Measurements from ENCODE around the gene L3MBTL2. TPM values are rescaled to one million over a fixed set of nuclear protein-coding genes. Genes with fewer than 3 reads are reported as not detected.

Gene L3MBTL2
- total and polyA plus RNA-seq, 2 experiments from 2014 or later, result 12.1 to 20.1 TPM

DNA sequence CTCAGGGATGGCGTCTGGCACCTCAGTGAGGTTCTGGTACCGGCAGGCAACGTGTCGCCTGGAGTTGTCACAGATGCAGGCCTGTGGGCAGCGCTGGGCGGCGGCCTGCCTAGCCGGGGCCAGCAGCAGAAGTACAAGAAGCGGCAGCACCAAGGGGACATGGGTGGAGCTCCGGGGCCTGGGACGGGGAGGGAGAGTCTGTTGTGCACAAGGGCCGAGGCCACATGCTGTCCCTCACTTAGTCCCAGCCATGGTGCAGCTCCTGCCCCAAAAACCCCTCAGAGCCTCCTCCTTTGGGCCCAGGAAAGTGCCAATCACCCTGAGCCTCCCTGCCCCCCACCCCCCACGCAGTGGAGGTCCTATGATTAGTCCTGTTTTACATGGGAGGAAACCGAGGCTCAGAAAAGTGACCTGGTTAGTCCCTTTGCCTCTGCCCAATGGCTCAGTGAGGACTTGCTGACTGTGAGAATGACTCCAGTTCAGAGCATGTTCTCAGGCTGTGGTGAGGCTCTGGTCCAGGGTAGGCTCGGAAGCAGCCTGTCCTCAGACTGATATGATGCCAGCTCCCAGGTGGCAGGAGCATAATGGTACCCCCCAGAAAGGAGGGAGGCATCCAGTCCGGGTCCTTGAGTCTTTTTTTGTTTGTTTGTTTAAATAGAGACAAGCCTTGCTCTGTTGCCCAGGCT lies 34.5 kb downstream of the L3MBTL2 start:
- H4K20me1 ChIP-seq (ENCODE audit: insufficient read depth, poor library complexity, severe bottlenecking), result no peaks in the 10 kb centered on the region
- no peaks in the 10 kb centered on the region for H3K9me3 ChIP-seq (ENCODE audit: low read depth)
- no peaks in the 10 kb centered on the region for H3K9me2 ChIP-seq (replicated peaks; ENCODE audit: insufficient read depth)
- no peak overlapping the region for H3K4me3 ChIP-seq
- 90% methylated on average over 16 of the region's 16 CpGs for WGBS (ENCODE audit: low lambda C conversion rate, missing lambda C conversion rate)
- H3K27me3 ChIP-seq, result no peaks in the 10 kb centered on the region
- H3K27ac ChIP-seq, result no peak overlapping the region
- H3K36me3 ChIP-seq (replicated peaks; ENCODE audit: insufficient read depth, low read depth), result no peaks in the 10 kb centered on the region
- DNase-seq (ENCODE audit: low spot score), result no peak
- peaks cover 4% of the 10 kb centered on the region for H3K4me1 ChIP-seq (ENCODE audit: insufficient read depth)
- no peaks in the 10 kb centered on the region for H3K79me2 ChIP-seq
- TF ChIP-seq EZH2 (IDR thresholded peaks at IDR 0.05; ENCODE audit: borderline replicate concordance), result no peak
- TF ChIP-seq EZH2phosphoT487 (IDR thresholded peaks at IDR 0.05; ENCODE audit: low read depth, severe bottlenecking, unreplicated experiment), result no peak
- TF ChIP-seq, protein P1, sequence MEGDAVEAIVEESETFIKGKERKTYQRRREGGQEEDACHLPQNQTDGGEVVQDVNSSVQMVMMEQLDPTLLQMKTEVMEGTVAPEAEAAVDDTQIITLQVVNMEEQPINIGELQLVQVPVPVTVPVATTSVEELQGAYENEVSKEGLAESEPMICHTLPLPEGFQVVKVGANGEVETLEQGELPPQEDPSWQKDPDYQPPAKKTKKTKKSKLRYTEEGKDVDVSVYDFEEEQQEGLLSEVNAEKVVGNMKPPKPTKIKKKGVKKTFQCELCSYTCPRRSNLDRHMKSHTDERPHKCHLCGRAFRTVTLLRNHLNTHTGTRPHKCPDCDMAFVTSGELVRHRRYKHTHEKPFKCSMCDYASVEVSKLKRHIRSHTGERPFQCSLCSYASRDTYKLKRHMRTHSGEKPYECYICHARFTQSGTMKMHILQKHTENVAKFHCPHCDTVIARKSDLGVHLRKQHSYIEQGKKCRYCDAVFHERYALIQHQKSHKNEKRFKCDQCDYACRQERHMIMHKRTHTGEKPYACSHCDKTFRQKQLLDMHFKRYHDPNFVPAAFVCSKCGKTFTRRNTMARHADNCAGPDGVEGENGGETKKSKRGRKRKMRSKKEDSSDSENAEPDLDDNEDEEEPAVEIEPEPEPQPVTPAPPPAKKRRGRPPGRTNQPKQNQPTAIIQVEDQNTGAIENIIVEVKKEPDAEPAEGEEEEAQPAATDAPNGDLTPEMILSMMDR (IDR thresholded peaks at IDR 0.05; ENCODE audit: poor library complexity), result no peak
- H2AFZ ChIP-seq, result no peak overlapping the region
- H3K4me2 ChIP-seq, result no peak overlapping the region

DNA sequence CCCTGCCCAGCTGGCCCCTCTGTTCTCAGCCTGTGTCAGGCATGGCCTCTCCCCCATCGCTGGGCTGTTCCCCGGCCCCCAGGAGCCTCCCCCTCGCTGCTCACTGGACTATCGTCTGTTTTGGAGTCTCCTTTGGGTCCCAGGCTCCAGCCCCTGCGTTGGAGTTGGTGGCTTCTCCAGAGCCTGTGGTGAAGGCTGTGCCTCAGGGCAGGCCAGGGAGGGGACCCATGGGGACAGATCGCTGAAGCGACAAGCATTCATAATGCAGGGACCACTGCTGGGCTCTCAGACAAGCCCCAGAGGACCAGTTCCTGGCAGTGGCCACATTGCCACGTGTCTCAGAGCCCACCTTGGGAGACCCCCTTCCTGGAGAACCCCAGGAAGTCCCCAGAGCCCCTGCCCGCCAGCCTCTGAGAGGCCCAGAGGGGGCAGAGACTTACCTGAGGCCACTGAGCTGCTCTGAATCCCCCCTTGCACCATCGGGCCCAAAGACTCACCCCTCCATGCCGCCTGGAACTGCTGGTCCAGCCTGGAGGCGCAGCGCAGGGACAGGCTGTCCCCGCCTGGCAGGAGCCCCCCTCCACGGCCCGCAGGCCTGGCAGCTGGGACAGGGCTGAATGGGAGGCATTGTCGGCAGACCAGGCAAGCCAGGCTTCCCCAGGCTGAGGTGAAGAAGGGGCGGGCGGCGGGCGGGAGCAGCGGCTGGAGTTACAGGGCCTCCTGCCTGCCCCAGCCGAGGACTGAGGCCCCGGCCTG lies 35.4 kb downstream of the L3MBTL2 start, which contains the start of gene CHADL:
TSS of gene CHADL (minus strand) at position 555 of the 756 bp plus-strand sequence. CDS start at position 505, 50 bp downstream.
- DNase-seq (ENCODE audit: low spot score), result no peak
- no peak within 1 kb of the TSS for H3K27ac ChIP-seq
- no peak within 1 kb of the TSS for H3K4me2 ChIP-seq
- WGBS (ENCODE audit: low lambda C conversion rate, missing lambda C conversion rate), result 77% methylated on average over 23 of the region's 24 CpGs
- H2AFZ ChIP-seq, result no peak within 1 kb of the TSS
- H3K4me1 ChIP-seq (ENCODE audit: insufficient read depth), result peaks cover 4% of the 10 kb centered on the region
- H3K79me2 ChIP-seq, result no peaks in the 10 kb centered on the region
- no peak within 1 kb of the TSS for H3K4me3 ChIP-seq
- no peaks in the 10 kb centered on the region for H4K20me1 ChIP-seq (ENCODE audit: insufficient read depth, poor library complexity, severe bottlenecking)
- TF ChIP-seq EZH2 (IDR thresholded peaks at IDR 0.05; ENCODE audit: borderline replicate concordance) (no peak), EZH2phosphoT487 (IDR thresholded peaks at IDR 0.05; ENCODE audit: low read depth, severe bottlenecking, unreplicated experiment) (no peak)
- TF ChIP-seq, protein P1 (IDR thresholded peaks at IDR 0.05; ENCODE audit: poor library complexity), result no peak
- H3K9me2 ChIP-seq (replicated peaks; ENCODE audit: insufficient read depth), result no peaks in the 10 kb centered on the region
- no peaks in the 10 kb centered on the region for H3K9me3 ChIP-seq (ENCODE audit: low read depth)
- no peaks in the 10 kb centered on the region for H3K36me3 ChIP-seq (replicated peaks; ENCODE audit: insufficient read depth, low read depth)
- H3K27me3 ChIP-seq, result no peaks in the 10 kb centered on the region

DNA sequence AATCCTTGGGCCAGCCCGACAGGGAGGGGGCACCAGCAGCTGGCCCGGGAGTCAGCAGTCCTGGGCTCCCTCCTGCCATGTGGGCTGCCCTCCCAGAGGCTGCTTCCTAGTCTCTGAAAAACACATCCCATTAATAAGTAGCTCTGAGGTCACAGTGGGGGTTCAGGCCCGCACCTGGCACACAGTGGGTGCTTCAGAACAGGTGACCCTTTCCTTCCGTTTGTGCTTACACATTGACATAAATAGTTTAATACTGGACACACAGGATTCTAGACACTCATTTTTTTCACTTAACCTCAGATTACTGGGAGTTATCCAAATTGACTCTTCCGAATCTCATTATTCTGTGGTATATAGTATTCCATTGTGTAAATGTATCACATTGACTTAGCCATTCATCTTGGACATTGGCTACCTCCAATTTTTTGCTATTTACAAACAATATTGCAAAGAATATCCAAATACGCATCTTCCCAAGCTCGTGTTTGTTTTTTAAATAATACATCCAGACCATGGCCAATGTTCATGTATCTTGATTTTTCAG lies 36.1 kb downstream of the L3MBTL2 start:
- H2AFZ ChIP-seq, result no peak overlapping the region
- no peak overlapping the region for H3K4me2 ChIP-seq
- H3K36me3 ChIP-seq (replicated peaks; ENCODE audit: insufficient read depth, low read depth), result no peaks in the 10 kb centered on the region
- WGBS (ENCODE audit: low lambda C conversion rate, missing lambda C conversion rate), result 97% methylated on average over 7 of the region's 7 CpGs
- no peaks in the 10 kb centered on the region for H3K9me3 ChIP-seq (ENCODE audit: low read depth)
- TF ChIP-seq, protein P1 (IDR thresholded peaks at IDR 0.05; ENCODE audit: poor library complexity), result no peak
- TF ChIP-seq EZH2 (IDR thresholded peaks at IDR 0.05; ENCODE audit: borderline replicate concordance) (no peak), EZH2phosphoT487 (IDR thresholded peaks at IDR 0.05; ENCODE audit: low read depth, severe bottlenecking, unreplicated experiment) (no peak)
- peaks cover 4% of the 10 kb centered on the region for H3K4me1 ChIP-seq (ENCODE audit: insufficient read depth)
- no peak overlapping the region for H3K4me3 ChIP-seq
- DNase-seq (ENCODE audit: low spot score), result no peak
- H3K27ac ChIP-seq, result no peak overlapping the region
- H3K27me3 ChIP-seq, result no peaks in the 10 kb centered on the region
- no peaks in the 10 kb centered on the region for H3K79me2 ChIP-seq
- no peaks in the 10 kb centered on the region for H3K9me2 ChIP-seq (replicated peaks; ENCODE audit: insufficient read depth)
- no peaks in the 10 kb centered on the region for H4K20me1 ChIP-seq (ENCODE audit: insufficient read depth, poor library complexity, severe bottlenecking)
